Measurements from ENCODE around the gene CSRP2.

CSRP2 gene

GRCh38 chr12:76878899-76879709, at the start of gene CSRP2:
TSS of gene CSRP2 (minus strand) at chr12:76879019. CDS start at chr12:76866260, 12,759 bp downstream.
- peak; percentile 91 for DNase-seq (ENCODE audit: low read depth)

- DNase-seq (ENCODE audit: low read depth) = peak; percentile 64
These were observed 48.5 kb upstream of the CSRP2 start for GRCh38 chr12:76927170-76927784.

GRCh38 chr12:76925135-76925534, 46.3 kb upstream of the CSRP2 start:
- no peak for DNase-seq (ENCODE audit: low read depth)

- peak; percentile 15 for DNase-seq (ENCODE audit: low read depth)
These were observed 44.0 kb upstream of the CSRP2 start for GRCh38 chr12:76922866-76923265.

GRCh38 chr12:76921891-76922664, 43.3 kb upstream of the CSRP2 start:
- no peak for DNase-seq (ENCODE audit: low read depth)

GRCh38 chr12:76921100-76921471, 42.3 kb upstream of the CSRP2 start:
- DNase-seq (ENCODE audit: low read depth) = no peak

GRCh38 chr12:76920172-76921099, 41.6 kb upstream of the CSRP2 start:
- no peak for DNase-seq (ENCODE audit: low read depth)

- no peak for DNase-seq (ENCODE audit: low read depth)
These were observed 40.8 kb upstream of the CSRP2 start for GRCh38 chr12:76919383-76920171.

- DNase-seq (ENCODE audit: low read depth) = no peak
These were observed 37.3 kb upstream of the CSRP2 start for GRCh38 chr12:76916170-76916540.

- DNase-seq (ENCODE audit: low read depth) = peak; percentile 73
These were observed 36.7 kb upstream of the CSRP2 start for GRCh38 chr12:76915361-76916169.

- no peak for DNase-seq (ENCODE audit: low read depth)
These were observed 35.5 kb upstream of the CSRP2 start for GRCh38 chr12:76914102-76914859.

- DNase-seq (ENCODE audit: low read depth) = no peak
These were observed 30.5 kb upstream of the CSRP2 start for GRCh38 chr12:76909290-76909689.

- DNase-seq (ENCODE audit: low read depth) = no peak
These were observed 29.6 kb upstream of the CSRP2 start for GRCh38 chr12:76908303-76909017.

GRCh38 chr12:76901628-76902380, 23.0 kb upstream of the CSRP2 start:
- no peak for DNase-seq (ENCODE audit: low read depth)

- DNase-seq (ENCODE audit: low read depth) = no peak
These were observed 20.7 kb upstream of the CSRP2 start for GRCh38 chr12:76899522-76899921.

- no peak for DNase-seq (ENCODE audit: low read depth)
These were observed 19.6 kb upstream of the CSRP2 start for GRCh38 chr12:76898442-76898841.

- no peak for DNase-seq (ENCODE audit: low read depth)
These were observed 17.5 kb upstream of the CSRP2 start for GRCh38 chr12:76896274-76896673.

- DNase-seq (ENCODE audit: low read depth) = no peak
These were observed 17.0 kb upstream of the CSRP2 start for GRCh38 chr12:76895796-76896195.

Data from EH (cell line).